HEK293 (cell line): ENCODE results near the gene MBD5.

ENCODE experiments used
- CTCF ChIA-PET: fragments of 350-600 bp; formaldehyde crosslinking; extraction: SDS; loops from one replicate; lab custom pipeline; 2021; ENCODE audit warnings: antibody characterized with exemption; lab: Yijun Ruan, JAX
- POLR2A ChIA-PET: fragments of 300-600 bp; formaldehyde crosslinking; extraction: SDS; loops from one replicate; lab custom pipeline; 2020; ENCODE audit warnings: antibody characterized with exemption, inconsistent platforms; lab: Yijun Ruan, JAX
- H3K27ac ChIP-seq: fragments of 200-500 bp; sonication (Bioruptor generic); 2 replicates; pipeline ENCODE4 v1.5.1; 2014; ENCODE audit warnings: low read depth, low read length, control low read depth, inconsistent platforms; ENCODE audit errors: extremely low read depth
- H3K36me3 ChIP-seq, 2 experiments: fragments of 200-500 bp in 1 of 2; sonication (Bioruptor generic) in 1 of 2; 1 replicate in 1 of 2; 2 replicates in 1 of 2; pipeline ENCODE4 v1.5.1; 2014 to 2017; ENCODE audit warnings: inconsistent platforms in 2 of 2, low read length in 2 of 2; ENCODE audit not compliant: control insufficient read depth in 2 of 2, insufficient read depth in 1 of 2
- H3K4me1 ChIP-seq: fragments of 200-500 bp; sonication (Bioruptor generic); 2 replicates; pipeline ENCODE4 v1.5.1; 2014; ENCODE audit warnings: mild to moderate bottlenecking, low read length, inconsistent platforms; ENCODE audit not compliant: control insufficient read depth, insufficient read depth
- H3K4me3 ChIP-seq: 2 replicates; pipeline ENCODE4 v1.5.1; 2011; ENCODE audit warnings: low read depth, mild to moderate bottlenecking, control low read depth, low read length, moderate library complexity
- H3K9me3 ChIP-seq: fragments of 200-500 bp; sonication (Bioruptor generic); 2 replicates; pipeline ENCODE4 v1.5.1; 2014; ENCODE audit warnings: low read depth, low read length, inconsistent platforms; ENCODE audit not compliant: control insufficient read depth, insufficient read depth
- MYNN ChIP-seq: fragments of 450-650 bp; formaldehyde crosslinking; IDR thresholded peaks from 2 replicates; pipeline ENCODE4 v1.5.1; 2016; ENCODE audit warnings: missing biosample characterization, missing genetic modification characterization, borderline replicate concordance
- OSR2 ChIP-seq: fragments of 450-650 bp; formaldehyde crosslinking; IDR thresholded peaks from 2 replicates; pipeline ENCODE4 v1.5.1; 2016; ENCODE audit warnings: missing biosample characterization, missing genetic modification characterization
- RBAK ChIP-seq: fragments of 450-650 bp; formaldehyde crosslinking; IDR thresholded peaks from 2 replicates; pipeline ENCODE4 v1.5.1; 2016; ENCODE audit warnings: missing biosample characterization, missing genetic modification characterization
- SP3 ChIP-seq: fragments of 450-650 bp; formaldehyde crosslinking; IDR thresholded peaks from 2 replicates; pipeline ENCODE4 v1.5.1; 2016; ENCODE audit warnings: missing biosample characterization, missing genetic modification characterization
- SP7 ChIP-seq: fragments of 450-650 bp; formaldehyde crosslinking; IDR thresholded peaks from 2 replicates; pipeline ENCODE4 v1.5.1; 2016; ENCODE audit warnings: missing biosample characterization, missing genetic modification characterization
- YY1 ChIP-seq: fragments of 450-650 bp; formaldehyde crosslinking; IDR thresholded peaks from 2 replicates; pipeline ENCODE4 v1.5.1; 2018; ENCODE audit warnings: missing biosample characterization, missing genetic modification characterization
- ZBTB7A ChIP-seq: fragments of 450-650 bp; formaldehyde crosslinking; IDR thresholded peaks from 2 replicates; pipeline ENCODE4 v1.5.1; 2016; ENCODE audit warnings: low read depth, missing biosample characterization, missing genetic modification characterization
- ZNF324 ChIP-seq: fragments of 450-650 bp; formaldehyde crosslinking; IDR thresholded peaks from 2 replicates; pipeline ENCODE4 v1.5.1; 2016; ENCODE audit warnings: missing biosample characterization, missing genetic modification characterization
- ZNF501 ChIP-seq: fragments of 450-650 bp; formaldehyde crosslinking; IDR thresholded peaks from 2 replicates; pipeline ENCODE4 v1.5.1; 2016; ENCODE audit warnings: missing biosample characterization, missing genetic modification characterization
- ZNF561 ChIP-seq: fragments of 450-650 bp; IDR thresholded peaks from 2 replicates; pipeline ENCODE4 v1.5.1; 2018; ENCODE audit warnings: missing biosample characterization, missing genetic modification characterization, borderline replicate concordance
- ZNF670 ChIP-seq: fragments of 450-650 bp; formaldehyde crosslinking; IDR thresholded peaks from 2 replicates; pipeline ENCODE4 v1.5.1; 2016; ENCODE audit warnings: missing biosample characterization, missing genetic modification characterization, low read depth
- ZNF768 ChIP-seq: fragments of 450-650 bp; formaldehyde crosslinking; IDR thresholded peaks from 2 replicates; pipeline ENCODE4 v1.5.1; 2018; ENCODE audit warnings: missing biosample characterization, mild to moderate bottlenecking, missing genetic modification characterization
- ZNF792 ChIP-seq: fragments of 450-650 bp; formaldehyde crosslinking; IDR thresholded peaks from 2 replicates; pipeline ENCODE4 v1.5.1; 2016; ENCODE audit warnings: missing biosample characterization, missing genetic modification characterization
- ZNF830 ChIP-seq: fragments of 450-650 bp; IDR thresholded peaks from 2 replicates; pipeline ENCODE4 v1.5.0; 2018; ENCODE audit warnings: missing biosample characterization, missing genetic modification characterization, low read depth, mild to moderate bottlenecking, moderate library complexity
- ZSCAN16 ChIP-seq: fragments of 450-650 bp; formaldehyde crosslinking; IDR thresholded peaks from 2 replicates; pipeline ENCODE4 v1.5.1; 2016; ENCODE audit warnings: missing biosample characterization, missing genetic modification characterization
- ZSCAN23 ChIP-seq: fragments of 450-650 bp; formaldehyde crosslinking; IDR thresholded peaks from 2 replicates; pipeline ENCODE4 v1.5.1; 2016; ENCODE audit warnings: missing biosample characterization, missing genetic modification characterization
- TF ChIP-seq, protein P1 (sequence below): fragments of 450-650 bp; formaldehyde crosslinking; IDR thresholded peaks from 2 replicates; pipeline ENCODE4; 2016; ENCODE audit warnings: missing biosample characterization, missing genetic modification characterization
- TF ChIP-seq, protein P2 (sequence below): fragments of 450-650 bp; formaldehyde crosslinking; IDR thresholded peaks from 2 replicates; pipeline ENCODE4 v1.5.1; 2016; ENCODE audit warnings: missing biosample characterization, missing genetic modification characterization, low read depth
- TF ChIP-seq, protein P3 (sequence below): IDR thresholded peaks from 2 replicates; pipeline ENCODE4 v1.6.1; 2011; ENCODE audit warnings: mild to moderate bottlenecking, low read depth, low read length, borderline replicate concordance
- TF ChIP-seq, protein P4 (sequence below): fragments of 450-650 bp; formaldehyde crosslinking; IDR thresholded peaks from 2 replicates; pipeline ENCODE4 v1.5.1; 2016; ENCODE audit warnings: missing biosample characterization, missing genetic modification characterization
- TF ChIP-seq, protein P5 (sequence below): fragments of 450-650 bp; formaldehyde crosslinking; IDR thresholded peaks from 2 replicates; pipeline ENCODE4 v1.5.1; 2016; ENCODE audit warnings: missing biosample characterization, missing genetic modification characterization
- TF ChIP-seq, protein P6 (sequence below): fragments of 450-650 bp; formaldehyde crosslinking; IDR thresholded peaks from 2 replicates; pipeline ENCODE4 v1.5.1; 2016; ENCODE audit warnings: missing biosample characterization, missing genetic modification characterization

MBD5 gene

DNA sequence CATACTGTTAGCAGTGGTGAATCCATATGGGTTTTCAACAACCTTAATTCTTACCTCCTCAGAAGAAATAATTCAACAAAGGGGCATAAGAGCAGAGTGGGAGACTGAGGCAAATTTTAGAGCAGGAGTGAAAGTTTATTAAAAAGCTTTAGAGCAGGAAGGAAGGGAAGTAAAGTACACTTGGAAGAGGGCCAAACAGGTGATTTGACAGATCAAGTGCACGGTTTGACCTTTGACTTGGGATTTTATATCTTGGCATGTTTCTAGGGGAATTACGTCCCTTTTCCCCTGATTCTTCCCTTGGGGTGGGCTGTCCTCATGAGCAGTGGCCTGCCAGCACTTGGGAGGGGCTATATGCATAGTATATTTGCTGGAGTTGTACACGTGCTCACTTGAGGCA is 280.5 kb downstream of the MBD5 start:
- Histone ChIP-seq H3K27ac (no peak overlapping the region), H3K36me3 (no peaks in the 10 kb centered on the region), H3K4me1 (no peaks in the 10 kb centered on the region), H3K4me3 (no peak overlapping the region), H3K9me3 (no peaks in the 10 kb centered on the region)
- ChIA-PET POLR2A (no interaction called here), CTCF (no interaction called here)
- no peak for TF ChIP-seq SP3 (tag by site-specific recombination)
- no peak for TF ChIP-seq ZNF561
- no peak for TF ChIP-seq OSR2 (tag by site-specific recombination)
- no peak for TF ChIP-seq YY1
- no peak for TF ChIP-seq ZBTB7A (tag by site-specific recombination)
- TF ChIP-seq ZNF830 (tag by site-specific recombination): no peak
- TF ChIP-seq, protein P1, sequence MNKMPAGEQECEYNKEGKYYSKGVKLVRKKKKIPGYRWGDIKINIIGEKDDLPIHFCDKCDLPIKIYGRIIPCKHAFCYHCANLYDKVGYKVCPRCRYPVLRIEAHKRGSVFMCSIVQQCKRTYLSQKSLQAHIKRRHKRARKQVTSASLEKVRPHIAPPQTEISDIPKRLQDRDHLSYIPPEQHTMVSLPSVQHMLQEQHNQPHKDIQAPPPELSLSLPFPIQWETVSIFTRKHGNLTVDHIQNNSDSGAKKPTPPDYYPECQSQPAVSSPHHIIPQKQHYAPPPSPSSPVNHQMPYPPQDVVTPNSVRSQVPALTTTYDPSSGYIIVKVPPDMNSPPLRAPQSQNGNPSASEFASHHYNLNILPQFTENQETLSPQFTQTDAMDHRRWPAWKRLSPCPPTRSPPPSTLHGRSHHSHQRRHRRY (tag by site-specific recombination): no peak
- no peak for TF ChIP-seq ZSCAN16 (tag by site-specific recombination)
- TF ChIP-seq, protein P2, sequence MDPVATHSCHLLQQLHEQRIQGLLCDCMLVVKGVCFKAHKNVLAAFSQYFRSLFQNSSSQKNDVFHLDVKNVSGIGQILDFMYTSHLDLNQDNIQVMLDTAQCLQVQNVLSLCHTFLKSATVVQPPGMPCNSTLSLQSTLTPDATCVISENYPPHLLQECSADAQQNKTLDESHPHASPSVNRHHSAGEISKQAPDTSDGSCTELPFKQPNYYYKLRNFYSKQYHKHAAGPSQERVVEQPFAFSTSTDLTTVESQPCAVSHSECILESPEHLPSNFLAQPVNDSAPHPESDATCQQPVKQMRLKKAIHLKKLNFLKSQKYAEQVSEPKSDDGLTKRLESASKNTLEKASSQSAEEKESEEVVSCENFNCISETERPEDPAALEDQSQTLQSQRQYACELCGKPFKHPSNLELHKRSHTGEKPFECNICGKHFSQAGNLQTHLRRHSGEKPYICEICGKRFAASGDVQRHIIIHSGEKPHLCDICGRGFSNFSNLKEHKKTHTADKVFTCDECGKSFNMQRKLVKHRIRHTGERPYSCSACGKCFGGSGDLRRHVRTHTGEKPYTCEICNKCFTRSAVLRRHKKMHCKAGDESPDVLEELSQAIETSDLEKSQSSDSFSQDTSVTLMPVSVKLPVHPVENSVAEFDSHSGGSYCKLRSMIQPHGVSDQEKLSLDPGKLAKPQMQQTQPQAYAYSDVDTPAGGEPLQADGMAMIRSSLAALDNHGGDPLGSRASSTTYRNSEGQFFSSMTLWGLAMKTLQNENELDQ: no peak
- no peak for TF ChIP-seq MYNN (tag by site-specific recombination)

DNA sequence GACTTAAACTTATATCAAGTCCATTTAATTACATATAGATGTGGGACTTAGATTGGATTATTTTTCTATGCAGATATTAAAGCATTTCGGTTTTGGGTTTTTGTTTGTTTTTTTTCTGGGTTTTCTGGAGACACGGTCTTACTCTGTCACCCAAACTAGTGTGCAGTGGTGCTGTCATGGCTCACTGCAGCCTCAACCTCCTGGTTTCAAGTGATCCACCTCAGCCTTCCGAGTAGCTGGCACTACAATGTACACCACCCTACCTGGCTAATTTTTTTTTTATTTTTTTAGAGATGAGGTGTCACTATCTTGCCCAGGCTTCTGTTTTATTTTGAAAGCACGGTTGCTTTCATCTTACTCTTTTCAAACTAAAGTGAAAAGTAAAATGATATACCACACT is 281.6 kb downstream of the MBD5 start:
- no peaks in the 10 kb centered on the region for H3K9me3 ChIP-seq
- no peaks in the 10 kb centered on the region for H3K4me1 ChIP-seq
- CTCF ChIA-PET: interaction anchor here (0.5 to 0.7 kb wide), 2 partner anchors 62 to 1401 kb away, joined by 3 read pairs; no protein-coding TSS in a partner anchor
- H3K36me3 ChIP-seq: no peaks in the 10 kb centered on the region
- H3K27ac ChIP-seq: no peak overlapping the region
- POLR2A ChIA-PET: no interaction called here
- no peak overlapping the region for H3K4me3 ChIP-seq
- no peak for TF ChIP-seq RBAK (tag by site-specific recombination)
- TF ChIP-seq, protein P3, sequence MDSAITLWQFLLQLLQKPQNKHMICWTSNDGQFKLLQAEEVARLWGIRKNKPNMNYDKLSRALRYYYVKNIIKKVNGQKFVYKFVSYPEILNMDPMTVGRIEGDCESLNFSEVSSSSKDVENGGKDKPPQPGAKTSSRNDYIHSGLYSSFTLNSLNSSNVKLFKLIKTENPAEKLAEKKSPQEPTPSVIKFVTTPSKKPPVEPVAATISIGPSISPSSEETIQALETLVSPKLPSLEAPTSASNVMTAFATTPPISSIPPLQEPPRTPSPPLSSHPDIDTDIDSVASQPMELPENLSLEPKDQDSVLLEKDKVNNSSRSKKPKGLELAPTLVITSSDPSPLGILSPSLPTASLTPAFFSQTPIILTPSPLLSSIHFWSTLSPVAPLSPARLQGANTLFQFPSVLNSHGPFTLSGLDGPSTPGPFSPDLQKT: no peak
- no peak for TF ChIP-seq ZNF324 (tag by site-specific recombination)
- TF ChIP-seq, protein P4, sequence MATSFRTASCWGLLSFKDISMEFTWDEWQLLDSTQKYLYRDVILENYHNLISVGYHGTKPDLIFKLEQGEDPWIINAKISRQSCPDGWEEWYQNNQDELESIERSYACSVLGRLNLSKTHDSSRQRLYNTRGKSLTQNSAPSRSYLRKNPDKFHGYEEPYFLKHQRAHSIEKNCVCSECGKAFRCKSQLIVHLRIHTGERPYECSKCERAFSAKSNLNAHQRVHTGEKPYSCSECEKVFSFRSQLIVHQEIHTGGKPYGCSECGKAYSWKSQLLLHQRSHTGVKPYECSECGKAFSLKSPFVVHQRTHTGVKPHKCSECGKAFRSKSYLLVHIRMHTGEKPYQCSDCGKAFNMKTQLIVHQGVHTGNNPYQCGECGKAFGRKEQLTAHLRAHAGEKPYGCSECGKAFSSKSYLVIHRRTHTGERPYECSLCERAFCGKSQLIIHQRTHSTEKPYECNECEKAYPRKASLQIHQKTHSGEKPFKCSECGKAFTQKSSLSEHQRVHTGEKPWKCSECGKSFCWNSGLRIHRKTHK (tag by site-specific recombination): no peak
- TF ChIP-seq, protein P5, sequence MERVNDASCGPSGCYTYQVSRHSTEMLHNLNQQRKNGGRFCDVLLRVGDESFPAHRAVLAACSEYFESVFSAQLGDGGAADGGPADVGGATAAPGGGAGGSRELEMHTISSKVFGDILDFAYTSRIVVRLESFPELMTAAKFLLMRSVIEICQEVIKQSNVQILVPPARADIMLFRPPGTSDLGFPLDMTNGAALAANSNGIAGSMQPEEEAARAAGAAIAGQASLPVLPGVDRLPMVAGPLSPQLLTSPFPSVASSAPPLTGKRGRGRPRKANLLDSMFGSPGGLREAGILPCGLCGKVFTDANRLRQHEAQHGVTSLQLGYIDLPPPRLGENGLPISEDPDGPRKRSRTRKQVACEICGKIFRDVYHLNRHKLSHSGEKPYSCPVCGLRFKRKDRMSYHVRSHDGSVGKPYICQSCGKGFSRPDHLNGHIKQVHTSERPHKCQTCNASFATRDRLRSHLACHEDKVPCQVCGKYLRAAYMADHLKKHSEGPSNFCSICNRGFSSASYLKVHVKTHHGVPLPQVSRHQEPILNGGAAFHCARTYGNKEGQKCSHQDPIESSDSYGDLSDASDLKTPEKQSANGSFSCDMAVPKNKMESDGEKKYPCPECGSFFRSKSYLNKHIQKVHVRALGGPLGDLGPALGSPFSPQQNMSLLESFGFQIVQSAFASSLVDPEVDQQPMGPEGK (tag by site-specific recombination): no peak
- no peak for TF ChIP-seq SP7 (tag by site-specific recombination)
- TF ChIP-seq ZNF768 (tag by site-specific recombination): no peak
- no peak for TF ChIP-seq ZSCAN23
- TF ChIP-seq, protein P6, sequence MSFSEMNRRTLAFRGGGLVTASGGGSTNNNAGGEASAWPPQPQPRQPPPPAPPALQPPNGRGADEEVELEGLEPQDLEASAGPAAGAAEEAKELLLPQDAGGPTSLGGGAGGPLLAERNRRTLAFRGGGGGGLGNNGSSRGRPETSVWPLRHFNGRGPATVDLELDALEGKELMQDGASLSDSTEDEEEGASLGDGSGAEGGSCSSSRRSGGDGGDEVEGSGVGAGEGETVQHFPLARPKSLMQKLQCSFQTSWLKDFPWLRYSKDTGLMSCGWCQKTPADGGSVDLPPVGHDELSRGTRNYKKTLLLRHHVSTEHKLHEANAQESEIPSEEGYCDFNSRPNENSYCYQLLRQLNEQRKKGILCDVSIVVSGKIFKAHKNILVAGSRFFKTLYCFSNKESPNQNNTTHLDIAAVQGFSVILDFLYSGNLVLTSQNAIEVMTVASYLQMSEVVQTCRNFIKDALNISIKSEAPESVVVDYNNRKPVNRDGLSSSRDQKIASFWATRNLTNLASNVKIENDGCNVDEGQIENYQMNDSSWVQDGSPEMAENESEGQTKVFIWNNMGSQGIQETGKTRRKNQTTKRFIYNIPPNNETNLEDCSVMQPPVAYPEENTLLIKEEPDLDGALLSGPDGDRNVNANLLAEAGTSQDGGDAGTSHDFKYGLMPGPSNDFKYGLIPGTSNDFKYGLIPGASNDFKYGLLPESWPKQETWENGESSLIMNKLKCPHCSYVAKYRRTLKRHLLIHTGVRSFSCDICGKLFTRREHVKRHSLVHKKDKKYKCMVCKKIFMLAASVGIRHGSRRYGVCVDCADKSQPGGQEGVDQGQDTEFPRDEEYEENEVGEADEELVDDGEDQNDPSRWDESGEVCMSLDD (tag by site-specific recombination): no peak
- no peak for TF ChIP-seq ZNF501 (tag by site-specific recombination)
- no peak for TF ChIP-seq ZNF792 (tag by site-specific recombination)
- no peak for TF ChIP-seq ZNF670 (tag by site-specific recombination)
